ENCODE measurements around the gene BCL2L14.
"Not testable (repeated sequence)": the region's sequence is repeated elsewhere in the genome, so short reads cannot be mapped to it uniquely, and the experiment has no call there.

Gene BCL2L14

GRCh38 chr12:12107678-12108077 is 36.9 kb downstream of the BCL2L14 start:
- DNase-seq (ENCODE audit: low read depth): no peak

- no peak for DNase-seq (ENCODE audit: low read depth)
These were observed 37.8 kb downstream of the BCL2L14 start for GRCh38 chr12:12108441-12109058.

- DNase-seq (ENCODE audit: low read depth): not testable (repeated sequence)
These were observed 40.3 kb downstream of the BCL2L14 start for GRCh38 chr12:12110923-12111555.

- DNase-seq (ENCODE audit: low read depth): no peak
These were observed 44.8 kb downstream of the BCL2L14 start for GRCh38 chr12:12115514-12115913.

- DNase-seq (ENCODE audit: low read depth): no peak
These were observed 45.9 kb downstream of the BCL2L14 start for GRCh38 chr12:12116677-12117076.

- DNase-seq (ENCODE audit: low read depth): no peak
These were observed 50.3 kb downstream of the BCL2L14 start for GRCh38 chr12:12121061-12121460.

GRCh38 chr12:12123036-12123604 is 52.4 kb downstream of the BCL2L14 start:
- DNase-seq (ENCODE audit: low read depth): no peak

GRCh38 chr12:12126551-12126950 is 55.8 kb downstream of the BCL2L14 start:
- DNase-seq (ENCODE audit: low read depth): no peak

GRCh38 chr12:12127304-12127703 is 56.6 kb downstream of the BCL2L14 start:
- DNase-seq (ENCODE audit: low read depth): no peak

- no peak for DNase-seq (ENCODE audit: low read depth)
These were observed 57.9 kb downstream of the BCL2L14 start for GRCh38 chr12:12128670-12129069.

GRCh38 chr12:12133259-12133658 is 62.5 kb downstream of the BCL2L14 start:
- DNase-seq (ENCODE audit: low read depth): no peak

GRCh38 chr12:12133785-12134184 is 63.0 kb downstream of the BCL2L14 start:
- DNase-seq (ENCODE audit: low read depth): no peak

- no peak for DNase-seq (ENCODE audit: low read depth)
These were observed 67.7 kb downstream of the BCL2L14 start for GRCh38 chr12:12138203-12139154.

GRCh38 chr12:12141000-12141399 is 70.3 kb downstream of the BCL2L14 start:
- no peak for DNase-seq (ENCODE audit: low read depth)

GRCh38 chr12:12144531-12144930 is 73.8 kb downstream of the BCL2L14 start:
- DNase-seq (ENCODE audit: low read depth): not testable (repeated sequence)

GRCh38 chr12:12147111-12147510 is 76.4 kb downstream of the BCL2L14 start:
- no peak for DNase-seq (ENCODE audit: low read depth)

Measured in activated T-helper 9 cell treated with anti-CD3 and anti-CD28 coated beads, Interleukin-2, amount 50 U/mL, for 16 hours (primary cell).